Fibroblast of skin of left quadriceps (primary cell): ENCODE data around the gene RUSC2.
"Not testable (repeated sequence)": the region's sequence is repeated elsewhere in the genome, so short reads cannot be mapped to it uniquely, and the experiment has no call there.

Experiments used
- DNase-seq, 2 experiments: peaks; one replicate each; pipeline ENCODE4 v3.0.0-alpha.2; 2013; ENCODE audit warnings: low read depth in 2 of 2

Gene RUSC2

GRCh38 chr9:35489313-35490154 is at the start of gene RUSC2:
TSS of gene RUSC2 (plus strand) at chr9:35490111. CDS start at chr9:35546522, 56,411 bp downstream.
- peak; percentile 80 for DNase-seq

GRCh38 chr9:35446012-35446411 is 43.9 kb upstream of the RUSC2 start:
- DNase-seq: no peak

- DNase-seq: no peak
Measured at GRCh38 chr9:35448496-35448895, 41.4 kb upstream of the RUSC2 start.

- no peak for DNase-seq
Measured at GRCh38 chr9:35452481-35452880, 37.4 kb upstream of the RUSC2 start.

- DNase-seq: no peak
Measured at GRCh38 chr9:35453786-35454185, 36.1 kb upstream of the RUSC2 start.

- DNase-seq: no peak
Measured at GRCh38 chr9:35464141-35465025, 25.5 kb upstream of the RUSC2 start.

- no peak for DNase-seq
Measured at GRCh38 chr9:35470340-35470739, 19.6 kb upstream of the RUSC2 start.

- no peak for DNase-seq
Measured at GRCh38 chr9:35470894-35471293, 19.0 kb upstream of the RUSC2 start.

GRCh38 chr9:35476596-35476995 is 13.3 kb upstream of the RUSC2 start:
- DNase-seq: no peak

- DNase-seq: peak; percentile 51 to 62
Measured at GRCh38 chr9:35477211-35477855, 12.6 kb upstream of the RUSC2 start.

- DNase-seq: no peak
Measured at GRCh38 chr9:35478871-35479270, 11.0 kb upstream of the RUSC2 start.

GRCh38 chr9:35481347-35481975 is 8.4 kb upstream of the RUSC2 start:
- peak; percentile 48 to 66 for DNase-seq

GRCh38 chr9:35482071-35482470 is 7.8 kb upstream of the RUSC2 start:
- DNase-seq: no peak

GRCh38 chr9:35484406-35484805 is 5.5 kb upstream of the RUSC2 start:
- DNase-seq: no peak

GRCh38 chr9:35487081-35487480 is 2.8 kb upstream of the RUSC2 start:
- DNase-seq: no peak

- DNase-seq: peak; percentile 74 to 77
Measured at GRCh38 chr9:35488021-35488420, 1.9 kb upstream of the RUSC2 start.

GRCh38 chr9:35488566-35489312 is 1.2 kb upstream of the RUSC2 start:
- DNase-seq: no peak

- no peak for DNase-seq
Measured at GRCh38 chr9:35490155-35490909, 421 bp downstream of the RUSC2 start.

- no peak for DNase-seq
Measured at GRCh38 chr9:35490910-35491465, 1.1 kb downstream of the RUSC2 start.

GRCh38 chr9:35493119-35493518 is 3.2 kb downstream of the RUSC2 start:
- DNase-seq: not testable (repeated sequence)
